ENCODE results near the gene JADE2.

DNA sequence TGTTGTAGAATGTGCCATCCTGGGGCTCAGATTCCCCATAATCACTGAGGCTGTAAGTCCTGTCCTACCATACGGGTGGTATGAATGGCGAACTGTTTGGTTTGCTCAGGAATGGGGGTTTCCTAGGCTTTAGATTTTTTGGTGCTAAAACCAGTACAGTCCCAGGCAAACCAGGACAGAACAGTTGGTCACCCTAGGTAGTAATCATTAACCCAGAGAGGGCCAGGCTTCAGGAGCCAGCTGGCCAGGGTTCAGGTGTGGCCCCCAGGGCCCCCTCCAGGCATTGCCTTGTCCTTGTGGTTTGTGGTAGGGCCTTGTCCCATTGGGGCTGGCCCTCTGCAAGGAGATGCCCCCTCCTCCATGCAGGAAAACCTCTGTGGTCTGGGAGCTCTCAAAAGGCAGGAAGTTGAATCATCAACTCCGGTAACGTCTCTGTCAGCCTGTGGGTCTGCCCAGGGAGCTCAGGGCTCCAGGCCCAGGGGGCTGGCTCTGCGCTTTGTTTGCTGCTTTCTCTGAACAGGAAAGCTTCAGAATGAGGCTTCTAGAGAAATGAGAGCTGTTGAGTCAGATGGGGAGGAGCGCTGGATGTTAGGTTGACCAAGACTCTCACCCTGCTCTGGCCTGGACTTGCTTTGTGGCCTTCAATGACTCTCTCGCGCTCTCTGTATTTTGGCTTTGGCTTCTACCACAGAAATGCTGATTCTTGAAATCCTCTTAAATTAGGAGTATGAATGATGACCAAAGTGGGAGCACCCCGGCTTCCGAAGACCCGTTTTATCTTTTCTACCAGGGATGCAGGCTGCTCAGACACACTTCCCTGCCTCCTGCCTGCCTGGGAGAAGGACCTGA lies 22.2 kb upstream of the JADE2 start:
- no peak for TF ChIP-seq EP300 (IDR thresholded peaks at IDR 0.05)
- TF ChIP-seq POLR2A (IDR thresholded peaks at IDR 0.05): no peak
- TF ChIP-seq CTCF (IDR thresholded peaks at IDR 0.05): no peak
- TF ChIP-seq POLR2AphosphoS5 (IDR thresholded peaks at IDR 0.05): peak in 3 of 4 donors; percentile 21 to 37 (median 22)

Measured in sigmoid colon (tissue), 4 donors.